ENCODE measurements around the gene C2CD3.

C2CD3 gene

DNA sequence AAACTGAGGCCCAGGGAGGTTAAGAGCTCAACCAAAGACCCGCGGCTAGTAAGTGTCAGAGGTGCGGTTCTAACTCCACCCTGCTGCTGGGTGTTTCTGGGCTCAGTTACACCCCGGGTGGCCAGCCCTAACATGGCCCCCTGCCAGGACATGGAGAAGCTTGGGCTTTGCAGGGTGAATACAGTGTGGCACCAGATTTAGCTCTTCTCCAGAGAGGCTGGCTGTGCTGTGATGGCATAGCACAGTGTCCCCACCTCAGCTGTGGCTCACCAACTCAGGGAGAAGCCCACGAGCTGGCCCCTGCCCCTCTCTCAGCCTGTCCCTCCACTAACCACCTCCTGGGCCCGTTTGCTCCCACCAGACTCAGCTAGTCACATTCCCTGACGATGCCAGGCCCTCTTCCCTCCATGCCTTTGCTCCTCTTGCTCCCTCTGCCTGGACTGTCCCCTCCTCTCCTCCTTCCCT, 168.9 kb downstream of the C2CD3 start:
- TF ChIP-seq, protein P1, sequence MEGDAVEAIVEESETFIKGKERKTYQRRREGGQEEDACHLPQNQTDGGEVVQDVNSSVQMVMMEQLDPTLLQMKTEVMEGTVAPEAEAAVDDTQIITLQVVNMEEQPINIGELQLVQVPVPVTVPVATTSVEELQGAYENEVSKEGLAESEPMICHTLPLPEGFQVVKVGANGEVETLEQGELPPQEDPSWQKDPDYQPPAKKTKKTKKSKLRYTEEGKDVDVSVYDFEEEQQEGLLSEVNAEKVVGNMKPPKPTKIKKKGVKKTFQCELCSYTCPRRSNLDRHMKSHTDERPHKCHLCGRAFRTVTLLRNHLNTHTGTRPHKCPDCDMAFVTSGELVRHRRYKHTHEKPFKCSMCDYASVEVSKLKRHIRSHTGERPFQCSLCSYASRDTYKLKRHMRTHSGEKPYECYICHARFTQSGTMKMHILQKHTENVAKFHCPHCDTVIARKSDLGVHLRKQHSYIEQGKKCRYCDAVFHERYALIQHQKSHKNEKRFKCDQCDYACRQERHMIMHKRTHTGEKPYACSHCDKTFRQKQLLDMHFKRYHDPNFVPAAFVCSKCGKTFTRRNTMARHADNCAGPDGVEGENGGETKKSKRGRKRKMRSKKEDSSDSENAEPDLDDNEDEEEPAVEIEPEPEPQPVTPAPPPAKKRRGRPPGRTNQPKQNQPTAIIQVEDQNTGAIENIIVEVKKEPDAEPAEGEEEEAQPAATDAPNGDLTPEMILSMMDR (IDR thresholded peaks at IDR 0.05; ENCODE audit: extremely low read depth, insufficient read depth, missing control alignments) = no peak
- in situ Hi-C loops (cut with MboI; ENCODE audit: low pct_unique_long_range_greater_than_20kb, low sequenced_read_pairs, unreplicated experiment) = no loop called here

DNA sequence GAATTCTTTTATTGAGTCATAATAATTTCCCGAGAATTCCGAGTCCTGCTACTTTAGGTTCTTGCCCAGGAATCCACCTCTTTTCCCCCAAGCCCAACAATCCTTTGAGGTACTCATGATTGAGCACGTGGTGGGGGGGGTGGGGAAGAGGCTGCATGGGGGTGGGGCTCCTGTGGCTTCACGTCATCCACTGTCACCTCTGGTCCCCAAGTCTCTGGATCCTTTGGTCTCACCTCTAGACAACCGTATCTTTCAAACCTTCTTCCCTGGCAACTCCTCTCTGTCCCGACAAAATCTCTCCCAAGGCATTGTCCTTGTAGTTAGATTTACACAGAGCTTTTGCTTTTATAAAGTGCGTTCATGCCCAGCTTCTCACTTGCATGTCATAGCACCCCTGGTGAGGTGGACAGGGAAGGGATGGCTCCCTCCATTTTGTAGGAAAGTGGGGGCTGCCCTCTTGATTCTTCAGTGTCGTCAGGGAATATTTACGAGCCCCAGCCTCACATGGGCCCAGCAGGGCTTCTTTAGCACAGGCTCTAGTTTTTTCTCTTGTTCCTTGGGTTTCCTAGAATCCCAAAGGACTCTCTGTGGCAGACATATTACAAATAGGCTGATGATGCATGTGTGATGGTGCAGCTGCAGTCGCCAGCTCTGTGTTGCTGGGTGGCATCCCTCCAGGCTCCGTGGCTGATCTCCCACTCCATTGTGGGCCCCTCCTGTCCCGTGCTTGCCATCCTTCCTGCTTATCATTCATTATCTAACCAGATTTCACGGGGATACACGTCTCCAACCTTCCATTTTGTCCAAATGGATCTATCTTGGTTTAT, 170.3 kb downstream of the C2CD3 start:
- in situ Hi-C loops (cut with MboI; ENCODE audit: low pct_unique_long_range_greater_than_20kb, low sequenced_read_pairs, unreplicated experiment) = no loop called here
- TF ChIP-seq, protein P1 (IDR thresholded peaks at IDR 0.05; ENCODE audit: extremely low read depth, insufficient read depth, missing control alignments) = no peak
- DNase-seq (ENCODE audit: low spot score) = no peak

More for the DNA sequence above, 168.9 kb downstream of the C2CD3 start:
- no peak for DNase-seq (ENCODE audit: low spot score)

DNA sequence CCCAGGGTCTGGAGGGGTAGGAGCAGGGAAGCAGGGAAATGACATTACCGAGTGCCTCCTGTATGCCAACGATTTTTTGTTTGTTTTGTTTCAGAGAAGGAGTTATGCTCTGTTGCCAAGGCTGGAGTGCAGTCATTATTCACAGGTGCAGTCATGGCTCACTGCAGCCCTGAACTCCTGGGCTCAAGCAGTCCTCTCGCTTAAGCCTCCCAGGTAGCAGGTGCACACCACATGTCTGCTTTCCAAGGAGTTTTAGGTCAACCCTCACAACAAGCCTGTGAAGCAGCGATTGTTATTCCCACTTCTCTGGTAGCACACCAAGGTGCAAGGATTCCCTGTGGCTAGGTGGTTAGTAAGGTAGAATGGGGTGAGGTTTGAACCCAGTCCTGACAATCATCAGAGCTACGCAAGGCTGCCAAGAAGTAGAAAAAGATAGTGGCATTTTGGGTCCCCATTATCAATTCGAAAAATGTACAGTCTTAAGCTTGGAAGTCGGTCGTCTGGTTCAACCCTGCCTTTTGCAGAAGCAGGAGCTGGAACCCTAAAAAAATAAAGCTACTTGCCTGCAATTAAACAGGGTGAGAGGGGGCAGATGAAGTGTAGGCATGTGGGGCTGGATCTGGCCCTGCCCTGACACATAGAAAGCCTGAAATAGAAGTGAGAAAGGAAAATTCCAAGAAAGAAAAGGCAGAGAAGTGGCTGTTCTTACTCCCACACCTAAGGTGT, 171.1 kb downstream of the C2CD3 start:
- in situ Hi-C loops (cut with MboI; ENCODE audit: low pct_unique_long_range_greater_than_20kb, low sequenced_read_pairs, unreplicated experiment) = no loop called here
- no peak for DNase-seq (ENCODE audit: low spot score)
- TF ChIP-seq, protein P1 (IDR thresholded peaks at IDR 0.05; ENCODE audit: extremely low read depth, insufficient read depth, missing control alignments) = no peak

DNA sequence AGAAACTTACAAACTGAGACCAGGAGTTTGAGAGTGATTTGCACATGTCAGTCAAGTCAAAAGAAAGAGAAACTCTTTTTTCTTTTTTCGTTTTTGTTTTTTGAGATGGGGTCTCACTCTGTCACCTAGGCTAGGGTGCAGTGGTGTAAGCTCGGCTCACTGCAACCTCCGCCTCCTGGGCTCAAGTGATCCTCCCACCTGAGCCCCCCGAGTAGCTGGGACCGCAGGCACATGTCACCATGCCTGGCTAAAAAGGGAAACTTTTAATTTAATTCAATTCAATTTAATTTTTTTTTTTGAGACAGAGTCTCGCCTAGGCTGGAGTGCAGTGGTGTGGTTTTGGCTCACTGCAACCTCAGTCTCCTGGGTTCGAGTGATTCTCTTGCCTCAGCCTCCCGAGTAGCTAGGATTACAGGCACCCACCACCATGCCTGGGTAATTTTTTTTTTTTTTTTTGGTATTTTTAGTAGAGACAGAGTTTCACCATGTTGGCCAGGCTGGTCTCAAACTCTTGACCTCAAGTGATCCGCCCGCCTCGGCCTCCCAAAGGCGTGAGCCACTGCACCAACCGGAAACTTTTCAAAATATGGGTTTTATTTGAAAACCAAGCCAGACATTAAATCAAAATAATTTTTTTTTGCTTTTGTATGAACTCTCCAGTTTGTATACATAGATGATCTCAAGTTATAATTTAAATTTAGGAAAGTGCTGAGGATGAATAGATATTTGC, 171.8 kb downstream of the C2CD3 start:
- in situ Hi-C loops (cut with MboI; ENCODE audit: low pct_unique_long_range_greater_than_20kb, low sequenced_read_pairs, unreplicated experiment) = no loop called here
- TF ChIP-seq, protein P1 (IDR thresholded peaks at IDR 0.05; ENCODE audit: extremely low read depth, insufficient read depth, missing control alignments) = no peak
- no peak for DNase-seq (ENCODE audit: low spot score)

DNA sequence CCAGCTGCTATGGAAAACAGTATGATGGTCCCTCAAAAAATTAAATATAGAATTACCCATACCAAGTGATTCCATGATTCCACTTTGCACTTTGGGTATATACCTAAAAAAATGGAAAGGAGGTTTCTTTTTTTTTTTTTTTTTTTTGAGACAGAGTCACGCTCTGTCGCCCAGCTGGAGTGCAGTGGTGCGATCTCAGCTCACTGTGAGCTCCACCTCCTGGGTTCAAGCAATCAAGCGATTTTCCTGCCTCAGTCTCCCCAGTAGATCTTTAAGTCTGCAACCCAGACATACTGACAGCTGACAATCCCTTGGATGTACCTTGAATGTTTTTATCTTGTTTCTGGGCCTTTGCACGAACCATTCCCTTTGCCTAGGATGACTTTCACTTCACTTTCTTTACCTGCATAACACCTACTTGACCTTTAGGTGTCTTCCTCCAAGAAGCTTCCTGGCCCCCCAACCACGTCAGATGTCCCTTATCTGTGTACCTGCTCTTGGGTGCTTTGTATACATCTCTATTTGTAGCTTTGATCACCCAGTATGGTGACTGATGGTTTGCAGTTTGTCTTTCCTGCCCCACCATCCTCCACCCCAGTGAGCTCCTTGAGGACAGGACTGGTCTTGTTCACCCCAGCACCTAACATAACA, 173.6 kb downstream of the C2CD3 start:
- DNase-seq (ENCODE audit: low spot score) = no peak
- in situ Hi-C loops (cut with MboI; ENCODE audit: low pct_unique_long_range_greater_than_20kb, low sequenced_read_pairs, unreplicated experiment) = no loop called here
- TF ChIP-seq, protein P1 (IDR thresholded peaks at IDR 0.05; ENCODE audit: extremely low read depth, insufficient read depth, missing control alignments) = no peak

All from GM13977 (cell line).